Omental fat pad (tissue), 4 donors: Measurements from ENCODE around the gene ELFN1. TPM values are rescaled to one million over a fixed set of nuclear protein-coding genes. Genes with fewer than 3 reads are reported as not detected.

ENCODE experiments used
- ATAC-seq: fragments of 150-250 bp; one replicate; pipeline ENCODE4 v1.9.1; 2016; ENCODE audit warnings: mild to moderate bottlenecking, moderate library complexity; ENCODE audit not compliant: low FRiP score
- DNase-seq: peaks from one replicate; pipeline ENCODE4 v3.0.0-alpha.2; 2019; ENCODE audit warnings: low spot score
- total RNA-seq, 4 donors: library from RNA; depleted of rRNA; stranded (reverse); fragments of >200 nt; gene quantifications; one replicate each; pipeline ENCODE4 v1.1.0, GENCODE V29; 2016
- TF ChIP-seq, protein P1 (sequence below), 3 donors: fragments of 450-650 bp; IDR thresholded peaks; one replicate each; pipeline ENCODE4 v1.5.1; 2016 to 2017; ENCODE audit warnings: antibody characterized with exemption in 3 of 3, mild to moderate bottlenecking in 3 of 3, moderate library complexity in 2 of 3

The ELFN1 gene
- total RNA-seq, 4 donors from 2014 or later: 3.8 to 6.0 (median 4.1) TPM

DNA sequence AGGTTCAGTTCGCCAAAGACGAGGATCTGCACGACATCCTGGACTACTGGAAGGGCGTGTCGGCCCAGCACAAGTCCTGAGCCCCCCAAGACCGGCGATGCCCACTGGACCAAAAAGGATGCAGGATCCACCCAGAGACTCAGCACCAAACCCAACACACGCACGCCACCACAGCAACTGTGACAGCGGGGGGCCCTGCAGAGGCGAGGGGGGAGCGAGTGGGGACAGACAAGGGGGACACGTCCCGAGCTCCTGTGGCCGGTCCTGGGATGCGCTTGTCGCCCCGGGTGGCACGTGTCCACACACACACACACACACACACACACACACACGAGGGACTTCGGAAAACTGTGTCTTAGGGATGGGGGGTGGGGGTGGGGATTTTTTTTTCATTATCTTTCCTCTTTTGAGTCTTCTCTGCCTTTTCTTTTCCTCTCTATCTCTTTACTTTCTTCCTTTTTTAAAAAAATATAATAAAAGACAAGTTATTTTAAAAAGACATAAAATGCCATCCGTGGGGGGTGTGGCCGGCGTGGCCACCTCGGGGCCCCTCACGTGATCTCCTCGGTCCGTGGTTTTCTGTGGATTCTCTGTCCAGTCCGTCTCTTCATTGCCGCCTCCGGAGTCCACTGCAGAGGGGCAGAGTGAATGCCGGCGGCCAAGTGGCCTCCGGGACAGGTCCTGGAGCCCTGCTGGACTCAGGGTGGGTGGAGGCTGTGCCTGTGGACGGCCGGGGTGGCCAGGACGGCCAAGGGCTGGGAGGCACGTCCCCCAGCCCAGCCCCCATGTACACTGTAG lies 77.1 kb downstream of the ELFN1 start:
- TF ChIP-seq, protein P1, sequence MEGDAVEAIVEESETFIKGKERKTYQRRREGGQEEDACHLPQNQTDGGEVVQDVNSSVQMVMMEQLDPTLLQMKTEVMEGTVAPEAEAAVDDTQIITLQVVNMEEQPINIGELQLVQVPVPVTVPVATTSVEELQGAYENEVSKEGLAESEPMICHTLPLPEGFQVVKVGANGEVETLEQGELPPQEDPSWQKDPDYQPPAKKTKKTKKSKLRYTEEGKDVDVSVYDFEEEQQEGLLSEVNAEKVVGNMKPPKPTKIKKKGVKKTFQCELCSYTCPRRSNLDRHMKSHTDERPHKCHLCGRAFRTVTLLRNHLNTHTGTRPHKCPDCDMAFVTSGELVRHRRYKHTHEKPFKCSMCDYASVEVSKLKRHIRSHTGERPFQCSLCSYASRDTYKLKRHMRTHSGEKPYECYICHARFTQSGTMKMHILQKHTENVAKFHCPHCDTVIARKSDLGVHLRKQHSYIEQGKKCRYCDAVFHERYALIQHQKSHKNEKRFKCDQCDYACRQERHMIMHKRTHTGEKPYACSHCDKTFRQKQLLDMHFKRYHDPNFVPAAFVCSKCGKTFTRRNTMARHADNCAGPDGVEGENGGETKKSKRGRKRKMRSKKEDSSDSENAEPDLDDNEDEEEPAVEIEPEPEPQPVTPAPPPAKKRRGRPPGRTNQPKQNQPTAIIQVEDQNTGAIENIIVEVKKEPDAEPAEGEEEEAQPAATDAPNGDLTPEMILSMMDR (IDR thresholded peaks at IDR 0.05): no peak
- DNase-seq (no peak), ATAC-seq (no peak)

DNA sequence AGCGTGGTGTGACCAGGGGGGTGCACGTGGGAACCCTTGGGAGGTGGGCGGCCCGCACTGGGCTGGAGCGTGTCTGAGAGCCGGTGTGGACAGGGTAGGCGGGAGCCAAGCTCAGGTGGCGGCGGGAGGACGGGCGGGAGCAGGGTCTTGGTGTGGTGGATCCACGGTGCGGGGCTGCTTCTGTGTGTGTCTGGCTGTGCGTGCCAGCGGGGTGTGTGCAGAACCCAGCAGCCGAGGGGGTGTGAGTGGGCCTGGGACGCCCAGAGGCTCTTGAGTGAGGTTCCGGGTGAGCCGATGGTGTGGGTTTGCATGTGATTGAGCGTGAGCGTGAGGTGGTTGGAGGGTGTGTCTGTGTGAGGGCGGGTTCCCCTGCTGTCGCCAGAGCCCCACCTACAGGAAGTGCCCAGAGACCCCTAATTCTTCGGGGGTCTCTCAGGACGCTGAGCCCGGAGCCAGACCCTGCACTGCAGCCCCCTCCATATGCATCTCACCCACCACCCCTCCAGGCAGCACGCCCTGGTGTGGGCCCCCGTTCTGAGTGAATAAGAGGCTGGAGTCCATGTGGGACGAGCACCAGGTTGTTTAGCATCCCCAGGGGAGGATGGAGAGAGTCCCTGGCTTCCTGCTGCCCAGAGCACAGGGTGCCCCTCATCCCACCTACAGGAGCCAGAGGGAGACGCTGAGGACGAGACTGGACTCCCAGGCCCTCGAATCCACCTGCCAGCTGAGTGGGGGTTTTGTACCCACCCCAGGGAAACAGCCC lies 78.2 kb downstream of the ELFN1 start:
- no peak for ATAC-seq
- TF ChIP-seq, protein P1 (IDR thresholded peaks at IDR 0.05): no peak
- no peak for DNase-seq

GRCh38 chr7:1748839-1749173 lies 78.7 kb downstream of the ELFN1 start:
- DNase-seq (no peak), ATAC-seq (no peak)
- TF ChIP-seq, protein P1 (IDR thresholded peaks at IDR 0.05): no peak

- no peak for DNase-seq
- TF ChIP-seq, protein P1 (IDR thresholded peaks at IDR 0.05): no peak
- no peak for ATAC-seq
These were observed 79.3 kb downstream of the ELFN1 start for GRCh38 chr7:1749351-1749863.

GRCh38 chr7:1749864-1750466 lies 79.9 kb downstream of the ELFN1 start:
- DNase-seq (no peak), ATAC-seq (no peak)
- TF ChIP-seq, protein P1 (IDR thresholded peaks at IDR 0.05): no peak

DNA sequence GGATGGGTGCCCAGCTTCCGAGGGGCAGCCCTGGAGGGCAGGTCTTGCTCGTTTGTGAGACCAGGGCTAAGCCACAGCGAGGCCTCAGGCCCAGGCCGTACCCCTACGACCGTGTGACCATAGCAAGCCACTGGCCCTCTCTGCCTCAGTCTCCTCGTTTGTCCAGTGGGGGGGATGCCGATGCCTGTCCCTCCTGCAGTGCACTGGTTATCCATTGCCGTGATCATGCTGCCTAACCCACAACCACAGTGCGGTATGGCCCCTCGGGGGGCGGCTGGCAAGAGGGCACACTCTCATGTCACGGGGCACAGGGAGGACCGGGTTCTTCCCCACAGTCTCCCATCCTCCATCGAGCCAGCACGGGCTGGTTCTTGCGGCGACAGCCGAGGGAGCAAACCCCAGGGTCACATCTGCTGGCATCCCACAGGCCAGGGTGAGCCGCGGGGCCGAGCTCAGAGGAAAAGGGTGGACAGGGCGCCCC lies 80.5 kb downstream of the ELFN1 start:
- ATAC-seq (no peak), DNase-seq (no peak)
- TF ChIP-seq, protein P1 (IDR thresholded peaks at IDR 0.05): no peak
